G401.6 (cell line): ENCODE data around the gene PSMD8.
"Not testable (repeated sequence)": the region's sequence is repeated elsewhere in the genome, so short reads cannot be mapped to it uniquely, and the experiment has no call there.

Experiments
- FAIRE-seq: peaks from 2 replicates; lab custom pipeline; 2012; peaks lifted over from hg19 to GRCh38; lab: Jason Lieb, UNC

PSMD8 gene

GRCh38 chr19:38362076-38362945, 12.1 kb upstream of the PSMD8 start:
- peak; percentile 60 for FAIRE-seq

DNA sequence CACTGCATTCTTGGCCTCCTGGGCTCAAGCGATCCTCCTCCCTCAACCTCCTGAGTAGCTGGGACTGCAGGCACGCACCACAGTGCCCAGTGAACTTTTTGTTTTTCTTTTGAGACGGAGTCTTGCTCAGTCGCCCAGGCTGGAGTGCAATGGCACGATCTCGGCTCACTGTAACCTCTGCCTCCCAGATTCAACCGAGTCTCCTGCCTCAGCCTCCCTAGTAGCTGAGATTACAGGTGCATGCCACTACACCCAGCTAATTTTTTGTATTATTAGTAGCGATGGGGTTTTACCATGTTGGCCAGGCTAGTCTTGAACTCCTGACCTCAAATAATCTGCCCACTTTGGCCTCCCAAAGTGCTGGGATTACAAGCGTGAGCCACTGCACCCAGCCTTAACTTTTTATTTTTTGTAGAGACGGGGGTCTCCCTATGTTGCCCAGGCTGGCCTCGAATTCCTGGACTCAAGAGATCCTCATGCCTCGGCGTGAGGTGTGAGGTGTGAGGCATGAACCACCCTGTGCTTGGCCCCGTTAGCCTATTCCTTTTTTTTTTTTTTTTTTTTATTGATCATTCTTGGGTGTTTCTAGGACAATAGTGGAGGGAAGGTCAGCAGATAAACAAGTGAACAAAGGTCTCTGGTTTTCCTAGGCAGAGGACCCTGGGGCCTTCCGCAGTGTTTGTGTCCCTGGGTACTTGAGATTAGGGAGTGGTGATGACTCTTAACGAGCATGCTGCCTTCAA, 11.3 kb upstream of the PSMD8 start:
- FAIRE-seq, result not testable (repeated sequence)

- no peak for FAIRE-seq
Observed at GRCh38 chr19:38367041-38367440, 7.3 kb upstream of the PSMD8 start.

DNA sequence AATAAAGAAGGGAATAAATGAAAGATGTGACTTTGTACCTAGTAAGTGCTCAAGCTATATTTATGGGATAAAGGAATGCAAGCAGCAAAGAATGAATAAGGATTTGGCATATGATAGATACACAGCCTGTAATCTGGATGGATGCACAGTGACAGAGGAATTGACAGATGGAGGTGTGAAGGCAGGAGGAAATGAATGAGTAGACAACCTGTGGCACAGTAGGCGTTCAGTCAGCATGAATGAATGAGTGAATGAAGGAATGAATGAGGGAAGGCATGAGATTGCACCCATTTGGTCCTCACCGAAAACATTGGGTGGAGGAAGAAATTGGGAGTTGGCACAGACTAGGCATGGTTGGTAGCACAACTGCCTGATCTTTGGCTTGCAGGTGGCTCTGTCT, 4.8 kb upstream of the PSMD8 start:
- FAIRE-seq, result no peak

- FAIRE-seq, result no peak
Observed at GRCh38 chr19:38370299-38370698, 4.1 kb upstream of the PSMD8 start.

GRCh38 chr19:38371081-38371480, 3.3 kb upstream of the PSMD8 start:
- no peak for FAIRE-seq

DNA sequence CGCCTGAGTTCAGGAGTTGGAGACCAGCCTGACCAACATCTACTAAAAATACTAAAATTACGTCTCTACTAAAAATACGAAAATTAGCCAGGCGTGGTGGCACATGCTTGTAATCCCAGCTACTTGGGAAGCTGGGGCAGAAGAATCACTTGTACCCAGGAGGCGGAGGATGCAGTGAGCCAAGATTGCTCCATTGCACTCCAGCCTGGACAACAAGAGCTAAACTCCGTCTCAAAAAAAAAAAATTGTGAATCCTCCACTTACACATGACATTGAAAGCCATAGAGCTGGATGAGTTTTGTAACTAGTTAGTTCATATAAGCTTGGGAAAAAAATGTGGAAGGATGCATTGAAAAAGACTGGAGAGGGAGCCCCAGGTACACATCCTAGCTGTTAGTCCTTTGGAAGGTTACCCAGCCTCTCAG, 452 bp upstream of the PSMD8 start:
- FAIRE-seq, result no peak

GRCh38 chr19:38375098-38375493, 725 bp downstream of the PSMD8 start:
- FAIRE-seq, result no peak

- FAIRE-seq, result no peak
Observed at GRCh38 chr19:38375748-38376147, 1.4 kb downstream of the PSMD8 start.

- FAIRE-seq, result no peak
Observed at GRCh38 chr19:38376576-38376975, 2.2 kb downstream of the PSMD8 start.

DNA sequence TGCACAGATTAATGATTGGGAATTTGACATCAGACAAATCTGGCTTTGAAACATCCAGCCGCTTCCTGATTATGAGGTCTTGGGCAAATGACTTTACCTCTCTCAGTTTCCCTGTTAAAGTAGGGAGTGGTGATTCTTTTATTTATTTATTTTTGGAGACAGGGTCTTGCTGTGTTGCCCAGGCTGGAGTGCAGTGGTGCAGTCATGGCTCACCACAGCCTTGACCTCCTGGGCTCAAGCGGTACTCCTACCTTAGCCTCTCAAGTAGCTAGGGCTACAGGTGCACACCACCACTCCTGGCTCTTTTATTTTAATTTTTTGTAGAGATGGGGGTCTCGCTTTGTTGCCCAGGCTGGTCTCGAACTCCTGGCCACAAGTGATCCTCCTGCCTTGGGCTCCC, 2.7 kb downstream of the PSMD8 start:
- no peak for FAIRE-seq

GRCh38 chr19:38378866-38379265, 4.5 kb downstream of the PSMD8 start:
- no peak for FAIRE-seq

DNA sequence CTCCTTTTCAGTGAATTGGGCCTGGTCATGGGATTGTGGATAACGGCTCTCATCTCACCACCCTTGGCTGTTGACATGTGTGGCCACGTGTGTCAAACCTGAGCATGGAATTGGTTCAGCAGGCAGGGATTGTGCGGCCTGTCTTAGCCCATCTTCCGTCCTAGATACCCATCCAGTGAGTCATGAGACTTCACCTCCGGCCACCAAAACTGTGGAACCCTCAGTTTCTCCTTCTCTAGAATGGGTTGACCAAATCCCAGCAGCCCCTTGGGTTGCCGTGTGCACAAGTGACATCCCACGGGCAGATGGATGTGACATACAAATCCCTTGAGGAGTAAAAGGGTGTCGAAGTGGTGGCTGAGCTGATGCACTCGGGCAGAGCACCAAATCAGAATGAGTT, 6.8 kb downstream of the PSMD8 start:
- FAIRE-seq, result no peak

- FAIRE-seq, result no peak
Observed at GRCh38 chr19:38383184-38383583, 8.8 kb downstream of the PSMD8 start.

DNA sequence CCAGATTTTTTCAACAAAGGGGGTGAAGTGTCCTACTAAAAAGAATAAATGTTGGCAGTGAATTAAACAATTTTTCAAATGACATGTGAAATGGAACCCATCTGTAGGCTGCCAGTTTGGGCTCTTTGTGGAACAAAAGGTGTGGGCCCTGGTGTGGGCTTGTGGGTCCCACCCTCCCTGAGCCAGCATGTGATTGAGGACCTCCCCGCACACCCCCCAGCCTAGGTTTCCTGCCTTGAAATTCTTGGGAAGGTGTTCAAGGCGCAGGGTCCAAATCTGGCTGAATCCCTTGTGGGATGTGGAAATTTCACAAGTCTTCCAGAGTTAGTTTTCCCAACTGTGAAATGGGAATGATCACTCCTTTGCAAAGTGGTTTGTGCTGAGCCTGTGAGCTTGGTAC, 9.4 kb downstream of the PSMD8 start:
- FAIRE-seq, result no peak

GRCh38 chr19:38384209-38385027, 10.0 kb downstream of the PSMD8 start:
- no peak for FAIRE-seq

DNA sequence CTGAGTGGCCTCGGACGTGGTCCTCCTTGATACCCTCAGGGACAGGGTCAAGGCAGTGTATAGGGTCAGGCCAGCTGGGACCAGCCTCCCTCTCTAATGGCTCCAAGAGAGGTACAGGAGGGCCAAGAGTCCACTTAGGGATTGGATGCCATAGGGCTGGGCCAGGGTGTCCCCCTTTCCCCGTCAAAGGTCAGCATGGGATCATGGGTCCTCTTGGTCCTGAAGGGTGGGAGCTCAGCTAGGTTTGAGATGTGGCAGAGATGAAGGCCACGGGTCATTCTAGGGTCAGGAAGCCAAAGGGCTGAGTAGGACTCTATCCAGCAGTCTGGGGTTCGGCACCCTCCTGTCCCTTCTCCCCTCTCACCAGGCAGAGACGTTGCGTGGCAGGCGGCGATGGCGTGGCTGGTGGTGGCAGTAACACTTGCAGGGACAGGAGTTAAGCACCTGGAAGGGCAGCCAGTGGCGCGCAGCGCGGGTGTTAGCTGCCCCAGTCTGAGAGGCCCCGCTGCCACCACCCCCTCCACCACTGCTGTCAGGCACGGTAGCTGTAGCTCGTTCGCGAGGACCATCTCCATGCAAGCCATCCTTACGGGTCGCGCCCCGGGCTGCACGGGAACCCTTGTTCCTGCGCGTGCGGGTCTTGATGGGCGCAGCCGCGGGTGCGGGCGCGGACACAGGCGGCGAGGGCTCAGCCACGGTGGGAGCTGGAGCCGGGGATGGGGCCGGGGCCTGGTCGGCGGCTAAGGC, 10.9 kb downstream of the PSMD8 start:
- no peak for FAIRE-seq

DNA sequence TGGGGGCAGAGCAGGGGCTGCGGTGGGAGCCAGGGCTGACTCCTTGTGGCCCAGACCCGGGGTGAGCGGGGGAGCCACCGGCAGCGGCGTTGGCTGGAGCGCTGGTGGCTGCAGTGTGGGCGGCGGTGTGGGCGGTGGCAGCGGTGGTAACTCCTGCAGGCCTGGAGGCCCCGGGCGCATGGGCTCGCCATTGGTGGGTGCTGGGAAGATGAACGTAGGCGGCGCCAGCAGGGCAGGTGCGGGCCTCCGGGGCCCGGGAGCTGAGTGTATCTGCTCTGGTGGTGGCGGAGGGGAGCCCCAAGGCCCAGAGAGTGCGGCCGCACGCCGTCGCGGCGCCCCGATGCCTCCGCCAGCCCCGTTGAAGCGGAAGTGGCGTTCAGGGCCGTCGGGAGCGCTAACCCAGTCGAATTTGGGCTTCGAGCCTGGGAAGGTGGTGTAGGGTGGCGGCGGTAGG, 11.5 kb downstream of the PSMD8 start:
- FAIRE-seq, result no peak

DNA sequence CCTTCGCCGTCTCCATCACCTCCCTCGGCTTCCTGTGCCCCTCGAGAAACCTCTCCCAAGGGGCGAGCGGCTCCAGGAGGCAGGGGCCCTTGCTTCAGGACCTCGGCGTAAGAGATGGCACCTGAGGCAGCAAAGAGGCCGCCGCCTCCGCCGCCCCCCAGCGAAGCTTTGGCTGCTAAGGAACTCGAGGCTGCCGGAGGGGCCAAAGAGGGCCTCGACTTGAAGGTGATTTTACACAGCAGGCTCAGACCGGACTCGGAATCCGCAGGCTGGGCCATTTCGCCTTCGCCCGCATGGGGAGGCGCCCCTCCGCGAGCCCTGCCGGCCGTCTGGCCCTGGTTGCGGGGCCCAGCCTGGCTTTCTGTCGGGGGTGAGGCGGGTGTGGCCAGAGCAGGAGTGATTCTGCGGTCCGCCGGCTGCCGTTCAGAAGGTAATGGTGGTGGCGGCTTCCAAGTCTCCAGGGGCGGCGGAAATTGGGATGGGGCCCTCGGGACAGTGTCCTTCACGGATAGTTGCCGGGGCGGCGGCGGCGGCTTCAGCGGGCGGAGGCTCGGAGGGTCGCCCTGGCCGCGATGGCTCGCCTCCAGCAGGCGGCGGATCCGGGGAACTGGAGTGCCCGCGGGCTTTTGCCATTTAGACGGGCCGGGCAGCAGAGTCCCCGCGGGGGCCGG, 12.1 kb downstream of the PSMD8 start:
- FAIRE-seq, result no peak

- FAIRE-seq, result no peak
Observed at GRCh38 chr19:38386971-38387549, 12.7 kb downstream of the PSMD8 start.
